HFFc6 (cell line): ENCODE data around the gene SUSD6. TPM values are rescaled to one million over a fixed set of nuclear protein-coding genes. Genes with fewer than 3 reads are reported as not detected.

Experiments used
- DNase-seq: peaks from one replicate; pipeline ENCODE4 v3.0.0-alpha.2; 2018
- H3K27ac Mint-ChIP-seq: 2 replicates; pipeline ENCODE4 v1.8.0; 2020; ENCODE audit warnings: mild to moderate bottlenecking, mixed read lengths
- H3K27me3 Mint-ChIP-seq: 2 replicates; pipeline ENCODE4 v1.8.0; 2021; ENCODE audit warnings: mild to moderate bottlenecking, moderate library complexity, mixed read lengths; ENCODE audit not compliant: insufficient read depth
- H3K36me3 Mint-ChIP-seq: 2 replicates; pipeline ENCODE4 v1.8.0; 2021; ENCODE audit warnings: low read depth, mixed read lengths
- H3K4me1 Mint-ChIP-seq: 2 replicates; pipeline ENCODE4 v1.8.0; 2020; ENCODE audit warnings: low read depth, mixed read lengths
- H3K4me3 Mint-ChIP-seq: 2 replicates; pipeline ENCODE4 v1.8.0; 2020; ENCODE audit warnings: mild to moderate bottlenecking, moderate library complexity, mixed read lengths
- H3K9me3 Mint-ChIP-seq: 2 replicates; pipeline ENCODE4 v1.8.0; 2020; ENCODE audit warnings: mild to moderate bottlenecking, mixed read lengths
- total RNA-seq, 6 experiments: library from RNA; stranded (reverse); fragmentation: NEBNext Ultra II Directional; extraction: Animal tissue kit (Norgen Biotek cat#: 25700); gene quantifications; 2 replicates in 1 of 6; 3 replicates in 5 of 6; pipeline ENCODE4 v1.2.3, GENCODE V29; 2021
- TF ChIP-seq, protein P1 (sequence below): fragments of 200-600 bp; sonication (generic); IDR thresholded peaks from 2 replicates; pipeline ENCODE4 v1.5.0; 2021; ENCODE audit warnings: antibody characterized with exemption, mild to moderate bottlenecking

Gene SUSD6
- total RNA-seq, 6 experiments from 2014 or later: 15.8 to 21.8 (median 17.9) TPM

- TF ChIP-seq, protein P1, sequence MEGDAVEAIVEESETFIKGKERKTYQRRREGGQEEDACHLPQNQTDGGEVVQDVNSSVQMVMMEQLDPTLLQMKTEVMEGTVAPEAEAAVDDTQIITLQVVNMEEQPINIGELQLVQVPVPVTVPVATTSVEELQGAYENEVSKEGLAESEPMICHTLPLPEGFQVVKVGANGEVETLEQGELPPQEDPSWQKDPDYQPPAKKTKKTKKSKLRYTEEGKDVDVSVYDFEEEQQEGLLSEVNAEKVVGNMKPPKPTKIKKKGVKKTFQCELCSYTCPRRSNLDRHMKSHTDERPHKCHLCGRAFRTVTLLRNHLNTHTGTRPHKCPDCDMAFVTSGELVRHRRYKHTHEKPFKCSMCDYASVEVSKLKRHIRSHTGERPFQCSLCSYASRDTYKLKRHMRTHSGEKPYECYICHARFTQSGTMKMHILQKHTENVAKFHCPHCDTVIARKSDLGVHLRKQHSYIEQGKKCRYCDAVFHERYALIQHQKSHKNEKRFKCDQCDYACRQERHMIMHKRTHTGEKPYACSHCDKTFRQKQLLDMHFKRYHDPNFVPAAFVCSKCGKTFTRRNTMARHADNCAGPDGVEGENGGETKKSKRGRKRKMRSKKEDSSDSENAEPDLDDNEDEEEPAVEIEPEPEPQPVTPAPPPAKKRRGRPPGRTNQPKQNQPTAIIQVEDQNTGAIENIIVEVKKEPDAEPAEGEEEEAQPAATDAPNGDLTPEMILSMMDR: no peak
- H3K4me3 Mint-ChIP-seq: no peak overlapping the region
- 0 out of 2 replicates have a peak, but pooled peaks cover 6% of the 10 kb centered on the region for H3K36me3 Mint-ChIP-seq
- peak overlapping the region; percentile 30; the same call in 1 of the 2 replicates for H3K27ac Mint-ChIP-seq
- no peaks in the 10 kb centered on the region for H3K9me3 Mint-ChIP-seq
- peaks cover 64% of the 10 kb centered on the region for H3K4me1 Mint-ChIP-seq
- DNase-seq: no peak
- H3K27me3 Mint-ChIP-seq: no peaks in the 10 kb centered on the region
Observed at GRCh38 chr14:69663300-69663643, 51.9 kb downstream of the SUSD6 start.

- DNase-seq: no peak
- Mint-ChIP-seq H3K4me1 (peaks cover 54% of the 10 kb centered on the region), H3K9me3 (no peaks in the 10 kb centered on the region), H3K36me3 (0 out of 2 replicates have a peak, but pooled peaks cover 6% of the 10 kb centered on the region), H3K27ac (no peak overlapping the region), H3K4me3 (no peak overlapping the region), H3K27me3 (no peaks in the 10 kb centered on the region)
- TF ChIP-seq, protein P1: no peak
Observed at GRCh38 chr14:69664265-69664664, 52.9 kb downstream of the SUSD6 start.

DNA sequence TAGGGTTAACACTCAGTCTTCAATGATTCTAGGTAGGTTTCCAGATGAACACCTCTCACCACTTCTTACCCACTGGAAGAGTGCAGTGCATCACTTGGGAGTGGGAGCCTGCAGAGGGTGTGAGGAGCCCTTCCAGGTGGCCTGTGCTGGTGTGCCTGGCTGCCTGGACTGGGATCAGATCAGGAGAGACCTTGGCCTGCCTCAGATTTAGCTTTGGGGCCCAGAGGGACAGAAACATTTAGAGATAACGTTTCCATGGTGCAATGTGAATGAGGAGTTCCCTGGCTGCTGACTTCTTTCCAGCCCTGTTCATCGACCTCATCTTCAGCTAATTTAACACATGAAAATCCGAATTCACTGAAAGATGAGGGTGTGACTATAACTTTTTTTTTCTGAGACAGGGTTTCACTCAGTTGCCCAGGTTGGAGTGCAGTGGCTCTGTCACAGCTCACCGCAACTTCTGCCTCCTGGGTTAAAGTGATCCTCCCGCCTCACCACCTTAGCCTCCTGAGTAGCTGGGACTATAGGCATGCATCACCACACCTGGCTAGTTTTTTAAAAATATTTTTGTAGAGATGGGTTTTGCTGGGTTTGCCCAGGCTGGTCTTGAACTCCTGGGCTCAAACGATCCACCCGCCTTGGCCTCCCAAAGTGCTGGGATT lies 53.6 kb downstream of the SUSD6 start:
- Mint-ChIP-seq H3K4me1 (peaks cover 58% of the 10 kb centered on the region), H3K27ac (peak overlapping the region; percentile 70), H3K9me3 (no peaks in the 10 kb centered on the region), H3K4me3 (no peak overlapping the region), H3K27me3 (no peaks in the 10 kb centered on the region), H3K36me3 (0 out of 2 replicates have a peak, but pooled peaks cover 6% of the 10 kb centered on the region)
- TF ChIP-seq, protein P1: no peak
- DNase-seq: no peak

GRCh38 chr14:69665631-69666030 lies 54.2 kb downstream of the SUSD6 start:
- Mint-ChIP-seq H3K27ac (peak overlapping the region; percentile 70), H3K4me3 (no peak overlapping the region; the same call in 1 of the 2 replicates), H3K9me3 (no peaks in the 10 kb centered on the region), H3K4me1 (peaks cover 63% of the 10 kb centered on the region), H3K27me3 (no peaks in the 10 kb centered on the region), H3K36me3 (0 out of 2 replicates have a peak, but pooled peaks cover 5% of the 10 kb centered on the region)
- peak; percentile 23 for DNase-seq
- TF ChIP-seq, protein P1: no peak

DNA sequence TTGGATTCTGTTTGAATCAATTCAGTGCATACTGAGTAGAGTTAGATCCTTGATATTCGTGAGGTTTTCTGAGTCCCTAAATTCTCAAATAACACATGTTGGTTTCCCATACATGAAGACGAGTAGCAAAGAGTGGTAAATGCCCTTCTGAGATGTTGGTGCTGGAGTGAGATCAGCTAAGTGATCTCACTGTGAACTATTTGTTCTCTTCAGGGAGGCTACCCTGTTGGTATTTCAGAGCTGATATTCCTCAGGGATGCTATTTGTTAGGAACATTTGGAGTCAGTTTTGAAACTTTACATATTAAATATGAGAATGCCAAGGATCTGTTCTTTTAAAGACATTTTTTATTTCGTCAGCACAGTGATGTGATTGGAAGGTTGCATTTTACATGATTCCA lies 54.7 kb downstream of the SUSD6 start:
- TF ChIP-seq, protein P1: no peak
- H3K4me1 Mint-ChIP-seq: peaks cover 63% of the 10 kb centered on the region
- no peaks in the 10 kb centered on the region for H3K36me3 Mint-ChIP-seq
- no peaks in the 10 kb centered on the region for H3K27me3 Mint-ChIP-seq
- H3K9me3 Mint-ChIP-seq: no peaks in the 10 kb centered on the region
- no peak for DNase-seq
- H3K4me3 Mint-ChIP-seq: peak overlapping the region; percentile 12; the same call in 1 of the 2 replicates
- H3K27ac Mint-ChIP-seq: peak overlapping the region; percentile 70
